ENCODE measurements around the gene SRPK3. TPM values are rescaled to one million over a fixed set of nuclear protein-coding genes. Genes with fewer than 3 reads are reported as not detected.
"Not testable (repeated sequence)": the region's sequence is repeated elsewhere in the genome, so short reads cannot be mapped to it uniquely, and the experiment has no call there.

SRPK3 gene
- polyA plus RNA-seq, 3 donors: 0.01 TPM; not detected in 2

GRCh38 chrX:153816831-153817690, 36.2 kb downstream of the SRPK3 start:
- Mint-ChIP-seq H3K36me3 (no peaks in the 10 kb centered on the region), H3K27ac (no peak overlapping the region), H3K27me3 (ENCODE audit: low read depth in 3 of 3) (peaks cover 40 to 78% (median 77%) of the 10 kb centered on the region in 3 donors), H3K4me3 (peak overlapping the region in 1 of 2 donors; percentile 71), H3K9me3 (peaks cover 0 to 13% (median 0%) of the 10 kb centered on the region in 7 donors), H3K4me1 (peaks cover 15% of the 10 kb centered on the region)
- Histone ChIP-seq H3K9ac (ENCODE audit: insufficient read depth, low read length, poor library complexity, severe bottlenecking) (no peak overlapping the region), H3K4me1 (ENCODE audit: control insufficient read depth in 1 of 2, insufficient read depth in 2 of 2, low read length in 2 of 2) (peaks cover 3 to 10% of the 10 kb centered on the region in 2 donors), H3K9me3 (replicated peaks in 1 of 2; ENCODE audit: control insufficient read depth in 1 of 2, insufficient read depth in 1 of 2, low read length in 2 of 2) (peaks cover 0 to 5% of the 10 kb centered on the region in 2 donors), H3K36me3 (replicated peaks in 1 of 2; ENCODE audit: control insufficient read depth in 1 of 2, insufficient read depth in 2 of 2, low read length in 2 of 2) (no peaks in the 10 kb centered on the region), H3K4me2 (replicated peaks; ENCODE audit: extremely low read depth, low read length, poor library complexity, severe bottlenecking) (no peak overlapping the region), H4K20me1 (ENCODE audit: insufficient read depth, low read length) (no peaks in the 10 kb centered on the region), H3K79me2 (ENCODE audit: insufficient read depth, low read length) (no peaks in the 10 kb centered on the region), H3K4me3 (replicated peaks in 1 of 3; ENCODE audit: low read depth in 2 of 3, low read length in 3 of 3) (no peak overlapping the region), H3K27me3 (ENCODE audit: control insufficient read depth in 2 of 2, insufficient read depth in 2 of 2, low read length in 2 of 2) (peaks cover 11 to 39% of the 10 kb centered on the region in 2 donors), H3K27ac (ENCODE audit: low read depth in 1 of 2, low read length in 2 of 2) (no peak overlapping the region), H2AFZ (ENCODE audit: insufficient read depth, low read depth, low read length, poor library complexity, severe bottlenecking) (no peak overlapping the region)
- no peak for DNase-seq
- intact Hi-C loops (cut with micrococcal nuclease): no loop called here
- TF ChIP-seq CTCF (IDR thresholded peaks at IDR 0.05): no peak
- 100% methylated on average over 4 of the region's 25 CpGs for WGBS (ENCODE audit: insufficient coverage)

- H3K4me3 ChIP-seq (replicated peaks in 1 of 3; ENCODE audit: low read depth in 2 of 3, low read length in 3 of 3); H3K36me3 ChIP-seq (replicated peaks in 1 of 2; ENCODE audit: control insufficient read depth in 1 of 2, insufficient read depth in 2 of 2, low read length in 2 of 2); H3K9me3 ChIP-seq (replicated peaks in 1 of 2; ENCODE audit: control insufficient read depth in 1 of 2, insufficient read depth in 1 of 2, low read length in 2 of 2); H2AFZ ChIP-seq (ENCODE audit: insufficient read depth, low read depth, low read length, poor library complexity, severe bottlenecking); H3K9ac ChIP-seq (ENCODE audit: insufficient read depth, low read length, poor library complexity, severe bottlenecking); H4K20me1 ChIP-seq (ENCODE audit: insufficient read depth, low read length); H3K27ac ChIP-seq (ENCODE audit: low read depth in 1 of 2, low read length in 2 of 2); DNase-seq; H3K4me2 ChIP-seq (replicated peaks; ENCODE audit: extremely low read depth, low read length, poor library complexity, severe bottlenecking); H3K36me3 Mint-ChIP-seq; H3K79me2 ChIP-seq (ENCODE audit: insufficient read depth, low read length); intact Hi-C loops (cut with micrococcal nuclease); H3K27ac Mint-ChIP-seq: not testable (repeated sequence)
- H3K27me3 ChIP-seq (ENCODE audit: control insufficient read depth in 2 of 2, insufficient read depth in 2 of 2, low read length in 2 of 2): peaks cover 15 to 44% of the 10 kb centered on the region in 2 donors
- Mint-ChIP-seq H3K9me3 (peaks cover 0 to 13% (median 0%) of the 10 kb centered on the region in 7 donors), H3K27me3 (ENCODE audit: low read depth in 3 of 3) (peaks cover 31 to 78% (median 77%) of the 10 kb centered on the region in 3 donors), H3K4me1 (peaks cover 15% of the 10 kb centered on the region), H3K4me3 (peak overlapping the region in 1 of 2 donors; percentile 71)
- WGBS (ENCODE audit: insufficient coverage): no CpG with 5 or more reads among the region's 9 CpGs
- H3K4me1 ChIP-seq (ENCODE audit: control insufficient read depth in 1 of 2, insufficient read depth in 2 of 2, low read length in 2 of 2): peaks cover 3 to 10% of the 10 kb centered on the region in 2 donors
These were observed 37.2 kb downstream of the SRPK3 start for GRCh38 chrX:153818064-153818463.

Data from CD14-positive monocyte (primary cell).